Measurements from ENCODE around the gene VSNL1.

VSNL1 gene

DNA sequence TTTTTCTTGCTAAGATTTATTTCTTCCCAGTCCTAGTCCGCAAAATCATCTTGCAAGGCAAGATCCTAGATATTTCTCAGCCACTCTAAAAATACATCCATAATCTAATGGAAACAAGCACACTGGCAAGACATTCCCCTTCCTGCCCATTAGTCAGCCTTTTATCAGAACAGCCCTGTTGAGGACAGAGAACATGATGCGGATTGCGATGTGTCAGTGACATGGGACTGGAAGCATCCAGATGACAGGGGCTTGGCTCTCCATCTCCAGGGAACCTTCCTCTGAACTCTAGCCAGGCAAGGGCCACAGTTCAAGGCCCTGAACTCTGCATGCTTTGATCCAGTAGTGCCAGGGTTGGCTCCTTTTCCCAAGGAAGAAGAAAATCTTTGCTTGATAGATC is 70.0 kb downstream of the VSNL1 start:
- TF ChIP-seq, protein P1, sequence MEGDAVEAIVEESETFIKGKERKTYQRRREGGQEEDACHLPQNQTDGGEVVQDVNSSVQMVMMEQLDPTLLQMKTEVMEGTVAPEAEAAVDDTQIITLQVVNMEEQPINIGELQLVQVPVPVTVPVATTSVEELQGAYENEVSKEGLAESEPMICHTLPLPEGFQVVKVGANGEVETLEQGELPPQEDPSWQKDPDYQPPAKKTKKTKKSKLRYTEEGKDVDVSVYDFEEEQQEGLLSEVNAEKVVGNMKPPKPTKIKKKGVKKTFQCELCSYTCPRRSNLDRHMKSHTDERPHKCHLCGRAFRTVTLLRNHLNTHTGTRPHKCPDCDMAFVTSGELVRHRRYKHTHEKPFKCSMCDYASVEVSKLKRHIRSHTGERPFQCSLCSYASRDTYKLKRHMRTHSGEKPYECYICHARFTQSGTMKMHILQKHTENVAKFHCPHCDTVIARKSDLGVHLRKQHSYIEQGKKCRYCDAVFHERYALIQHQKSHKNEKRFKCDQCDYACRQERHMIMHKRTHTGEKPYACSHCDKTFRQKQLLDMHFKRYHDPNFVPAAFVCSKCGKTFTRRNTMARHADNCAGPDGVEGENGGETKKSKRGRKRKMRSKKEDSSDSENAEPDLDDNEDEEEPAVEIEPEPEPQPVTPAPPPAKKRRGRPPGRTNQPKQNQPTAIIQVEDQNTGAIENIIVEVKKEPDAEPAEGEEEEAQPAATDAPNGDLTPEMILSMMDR (IDR thresholded peaks at IDR 0.05; ENCODE audit: unreplicated experiment in 3 of 3) = no peak
- no peaks in the 10 kb centered on the region for H3K4me1 Mint-ChIP-seq
- H3K9me3 Mint-ChIP-seq = no peaks in the 10 kb centered on the region
- H3K27ac Mint-ChIP-seq = no peak overlapping the region
- H3K36me3 Mint-ChIP-seq (ENCODE audit: low read depth) = no peaks in the 10 kb centered on the region
- no peaks in the 10 kb centered on the region for H3K27me3 Mint-ChIP-seq (ENCODE audit: low read depth)
- H3K4me3 Mint-ChIP-seq = no peak overlapping the region

DNA sequence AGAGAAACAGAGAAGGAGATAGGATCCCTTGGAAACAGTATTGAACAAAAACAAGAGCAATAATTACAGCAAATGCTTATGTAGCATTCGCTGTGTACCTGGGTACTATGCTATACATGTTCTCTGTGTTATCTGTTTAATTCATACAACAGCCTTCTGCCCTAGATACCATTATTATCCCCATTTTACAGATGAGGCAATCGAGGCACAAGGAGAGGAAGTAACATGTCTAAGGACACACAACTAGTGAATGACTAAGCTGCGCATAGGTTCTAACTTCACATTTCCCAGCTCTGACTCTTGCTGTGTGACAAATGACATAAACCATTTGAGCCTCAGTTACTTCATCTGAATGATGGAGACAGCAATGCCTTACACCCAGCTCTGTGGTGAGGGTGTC is 70.5 kb downstream of the VSNL1 start:
- H3K27me3 Mint-ChIP-seq (ENCODE audit: low read depth) = no peaks in the 10 kb centered on the region
- no peak overlapping the region for H3K4me3 Mint-ChIP-seq
- H3K36me3 Mint-ChIP-seq (ENCODE audit: low read depth) = no peaks in the 10 kb centered on the region
- no peaks in the 10 kb centered on the region for H3K9me3 Mint-ChIP-seq
- no peaks in the 10 kb centered on the region for H3K4me1 Mint-ChIP-seq
- TF ChIP-seq, protein P1 (IDR thresholded peaks at IDR 0.05; ENCODE audit: unreplicated experiment in 3 of 3) = no peak
- H3K27ac Mint-ChIP-seq = no peak overlapping the region

DNA sequence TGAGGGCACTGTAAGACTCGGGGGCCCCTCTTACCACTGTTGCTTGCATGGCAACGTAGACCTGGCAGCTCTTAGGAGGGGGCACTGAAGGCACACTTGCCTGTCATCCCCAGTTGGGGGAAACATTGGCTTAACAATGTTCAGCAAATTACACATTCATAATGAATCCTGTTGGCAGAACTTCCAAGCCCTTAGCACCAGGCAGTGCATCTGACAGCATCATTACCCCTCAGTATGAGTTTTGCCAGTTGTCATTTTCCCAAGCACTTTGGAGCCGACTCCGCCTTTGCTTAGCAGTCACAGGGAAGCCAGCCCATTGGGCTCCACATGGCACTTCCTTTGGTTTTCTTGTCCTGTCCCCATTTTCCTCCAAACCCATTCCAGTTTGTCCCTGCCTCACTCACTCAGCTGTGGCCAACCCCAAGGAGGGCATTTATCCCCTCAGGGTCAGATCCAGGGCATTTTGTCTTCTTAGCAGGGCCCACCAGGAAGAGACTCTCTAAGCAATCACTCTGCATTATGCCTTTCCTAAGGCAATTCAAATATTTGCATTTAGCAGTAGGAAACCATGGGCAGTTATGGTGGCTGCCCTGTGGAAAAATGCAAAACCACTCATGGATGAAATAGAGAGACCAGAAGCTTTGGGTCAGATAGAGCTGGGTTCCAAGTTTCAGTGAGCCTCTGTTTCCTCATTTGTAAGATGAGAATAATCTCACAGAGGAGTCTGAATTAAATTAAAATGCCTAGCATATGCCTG is 73.9 kb downstream of the VSNL1 start:
- H3K27me3 Mint-ChIP-seq (ENCODE audit: low read depth) = peaks cover 6% of the 10 kb centered on the region
- H3K9me3 Mint-ChIP-seq = peaks cover 2% of the 10 kb centered on the region
- no peaks in the 10 kb centered on the region for H3K36me3 Mint-ChIP-seq (ENCODE audit: low read depth)
- H3K4me3 Mint-ChIP-seq = no peak overlapping the region
- no peaks in the 10 kb centered on the region for H3K4me1 Mint-ChIP-seq
- TF ChIP-seq, protein P1 (IDR thresholded peaks at IDR 0.05; ENCODE audit: unreplicated experiment in 3 of 3) = no peak
- peak overlapping the region in 1 of 3 experiments; percentile 64 for H3K27ac Mint-ChIP-seq

DNA sequence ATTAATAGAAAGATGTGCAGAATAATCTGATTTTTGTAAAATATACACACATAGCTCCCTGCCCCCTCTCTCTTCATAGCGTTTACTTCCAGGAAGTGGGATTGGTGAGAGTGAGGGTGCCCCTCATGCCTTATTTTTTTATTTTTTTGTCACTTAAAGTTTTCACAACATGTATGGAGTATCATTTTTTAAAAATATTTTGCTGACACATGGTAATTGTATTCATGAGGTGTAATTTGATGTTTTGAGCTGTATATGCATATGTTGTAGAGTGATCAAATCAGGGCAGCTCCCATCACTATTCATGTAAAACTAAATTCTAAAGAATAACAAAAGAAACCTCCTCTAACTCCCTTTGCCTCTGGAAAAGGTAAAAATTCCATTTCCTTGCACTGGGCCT is 74.7 kb downstream of the VSNL1 start:
- H3K27ac Mint-ChIP-seq = no peak overlapping the region
- TF ChIP-seq, protein P1 (IDR thresholded peaks at IDR 0.05; ENCODE audit: unreplicated experiment in 3 of 3) = no peak
- H3K4me1 Mint-ChIP-seq = no peaks in the 10 kb centered on the region
- H3K27me3 Mint-ChIP-seq (ENCODE audit: low read depth) = peaks cover 6% of the 10 kb centered on the region
- no peaks in the 10 kb centered on the region for H3K36me3 Mint-ChIP-seq (ENCODE audit: low read depth)
- H3K9me3 Mint-ChIP-seq = peaks cover 2% of the 10 kb centered on the region
- H3K4me3 Mint-ChIP-seq = no peak overlapping the region

DNA sequence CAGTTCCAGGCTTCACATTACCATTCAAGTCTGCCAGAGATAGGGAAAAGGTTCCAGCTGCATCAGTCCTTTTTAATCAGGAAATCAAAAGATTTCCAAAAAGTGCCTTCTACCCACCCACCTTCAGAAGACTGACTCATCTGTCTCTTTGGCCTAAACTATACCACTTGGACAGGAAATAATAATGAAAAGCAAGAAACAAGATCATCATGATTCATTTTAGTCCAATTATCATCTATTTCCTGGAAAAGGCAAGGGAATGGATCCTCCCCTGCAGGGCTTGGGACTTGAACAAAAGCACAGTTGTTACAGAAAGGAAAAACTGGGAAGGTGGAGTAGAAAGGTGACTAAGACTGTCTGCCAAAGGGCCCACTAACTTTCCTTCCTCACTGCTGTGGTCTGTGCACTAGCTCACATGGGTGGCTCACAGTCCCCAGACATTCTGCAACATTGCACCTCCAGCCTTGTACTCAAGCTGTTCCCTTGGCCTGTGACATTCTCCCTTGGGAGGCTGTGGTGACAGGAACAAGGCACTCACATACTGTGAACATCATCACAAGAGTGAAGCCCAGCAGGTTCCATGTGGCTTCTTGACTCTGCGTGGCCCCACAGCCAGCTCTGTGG is 75.3 kb downstream of the VSNL1 start:
- Mint-ChIP-seq H3K36me3 (ENCODE audit: low read depth) (no peaks in the 10 kb centered on the region), H3K27ac (peak overlapping the region in 2 of 3 experiments; percentile 4 to 35), H3K27me3 (ENCODE audit: low read depth) (peaks cover 6% of the 10 kb centered on the region), H3K9me3 (peaks cover 2% of the 10 kb centered on the region), H3K4me3 (no peak overlapping the region), H3K4me1 (peaks cover 3% of the 10 kb centered on the region)
- TF ChIP-seq, protein P1 (IDR thresholded peaks at IDR 0.05; ENCODE audit: unreplicated experiment in 3 of 3) = no peak

DNA sequence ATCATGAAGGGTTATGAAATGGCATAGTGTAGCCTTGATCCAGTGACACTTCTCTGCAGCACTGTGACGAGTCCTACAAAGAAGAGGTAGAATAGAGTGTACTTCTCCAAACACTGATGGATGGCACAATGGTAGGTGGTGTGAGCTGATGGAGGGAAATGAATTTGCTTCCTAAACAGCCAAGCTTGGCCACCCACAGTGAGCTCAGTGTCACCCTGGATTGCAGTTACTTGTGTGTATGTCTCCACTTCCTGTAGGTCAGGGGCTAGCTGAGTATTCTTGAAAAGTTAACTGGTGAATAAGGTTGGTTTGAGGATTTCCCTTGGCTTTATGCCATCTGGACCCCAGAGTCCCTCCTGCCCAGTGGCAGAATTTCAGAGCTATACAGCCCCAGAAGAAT is 75.9 kb downstream of the VSNL1 start:
- Mint-ChIP-seq H3K27ac (no peak overlapping the region), H3K4me1 (peaks cover 4% of the 10 kb centered on the region), H3K27me3 (ENCODE audit: low read depth) (peaks cover 6% of the 10 kb centered on the region), H3K36me3 (ENCODE audit: low read depth) (no peaks in the 10 kb centered on the region), H3K9me3 (peaks cover 2% of the 10 kb centered on the region), H3K4me3 (no peak overlapping the region)
- TF ChIP-seq, protein P1 (IDR thresholded peaks at IDR 0.05; ENCODE audit: unreplicated experiment in 3 of 3) = no peak

Measured in nephron (organoid).